GM13976 (cell line): Measurements from ENCODE around the gene PAIP2.
"Not testable (repeated sequence)": the region's sequence is repeated elsewhere in the genome, so short reads cannot be mapped to it uniquely, and the experiment has no call there.

Source experiments
- DNase-seq: peaks from one replicate; pipeline ENCODE4 v3.0.0; 2012; ENCODE audit warnings: low spot score
- CTCF ChIP-seq: IDR thresholded peaks from 2 replicates; pipeline ENCODE4 v1.5.1; 2012; ENCODE audit warnings: borderline replicate concordance, mild to moderate bottlenecking; ENCODE audit not compliant: insufficient read depth; ENCODE audit errors: extremely low read depth, missing control alignments, control extremely low read depth
- in situ Hi-C: fragments of 300-500 bp; cut with MboI; formaldehyde crosslinking; loops from one replicate; pipeline ENCODE4 v1.12.0; 2022; ENCODE audit warnings: low sequenced_read_pairs, mixed read lengths, inconsistent platforms; ENCODE audit not compliant: unreplicated experiment

The PAIP2 gene

GRCh38 chr5:139304391-139305324 is 37.0 kb upstream of the PAIP2 start:
- in situ Hi-C loops = no loop called here
- no peak for DNase-seq
- TF ChIP-seq CTCF = no peak

- DNase-seq = no peak
- in situ Hi-C loops = no loop called here
- no peak for TF ChIP-seq CTCF
Measured at GRCh38 chr5:139306197-139306596, 35.5 kb upstream of the PAIP2 start.

- TF ChIP-seq CTCF = no peak
- in situ Hi-C loops = no loop called here
- DNase-seq = no peak
Measured at GRCh38 chr5:139306628-139307379, 34.9 kb upstream of the PAIP2 start.

GRCh38 chr5:139308797-139309196 is 32.9 kb upstream of the PAIP2 start:
- no peak for TF ChIP-seq CTCF
- in situ Hi-C loops = no loop called here
- no peak for DNase-seq

- DNase-seq, in situ Hi-C loops: not testable (repeated sequence)
Measured at GRCh38 chr5:139310715-139311186, 30.9 kb upstream of the PAIP2 start.

GRCh38 chr5:139312075-139312474 is 29.6 kb upstream of the PAIP2 start:
- in situ Hi-C loops = no loop called here
- no peak for DNase-seq
- TF ChIP-seq CTCF = no peak

- no peak for DNase-seq
- no peak for TF ChIP-seq CTCF
- in situ Hi-C loops = no loop called here
Measured at GRCh38 chr5:139314276-139314675, 27.4 kb upstream of the PAIP2 start.
